ENCODE data around the gene SNTB2.
A peak's percentile ranks its signal among the peaks of the same experiment; 100 is the strongest.
"Not testable (repeated sequence)": the region's sequence is repeated elsewhere in the genome, so short reads cannot be mapped to it uniquely, and the experiment has no call there.

SNTB2 gene

GRCh38 chr16:69239851-69240250, 52.9 kb downstream of the SNTB2 start:
- no peak for DNase-seq

GRCh38 chr16:69240331-69240730, 53.4 kb downstream of the SNTB2 start:
- DNase-seq: no peak

GRCh38 chr16:69241926-69242325, 55.0 kb downstream of the SNTB2 start:
- DNase-seq: no peak

- no peak for DNase-seq
Observed at GRCh38 chr16:69243479-69243878, 56.5 kb downstream of the SNTB2 start.

- DNase-seq: no peak
Observed at GRCh38 chr16:69244336-69244735, 57.4 kb downstream of the SNTB2 start.

- no peak for DNase-seq
Observed at GRCh38 chr16:69250081-69250480, 63.1 kb downstream of the SNTB2 start.

GRCh38 chr16:69253870-69254341, 66.9 kb downstream of the SNTB2 start:
- DNase-seq: no peak

GRCh38 chr16:69259428-69259764, 72.4 kb downstream of the SNTB2 start:
- DNase-seq: not testable (repeated sequence)

- DNase-seq: no peak
Observed at GRCh38 chr16:69260019-69260418, 73.1 kb downstream of the SNTB2 start.

- DNase-seq: no peak
Observed at GRCh38 chr16:69260506-69260905, 73.5 kb downstream of the SNTB2 start.

- DNase-seq: no peak
Observed at GRCh38 chr16:69266334-69267063, 79.5 kb downstream of the SNTB2 start.

GRCh38 chr16:69267633-69268032, 80.7 kb downstream of the SNTB2 start:
- no peak for DNase-seq

GRCh38 chr16:69270395-69270794, 83.4 kb downstream of the SNTB2 start:
- DNase-seq: no peak

- DNase-seq: no peak
Observed at GRCh38 chr16:69270831-69271230, 83.9 kb downstream of the SNTB2 start.

GRCh38 chr16:69273009-69273408, 86.0 kb downstream of the SNTB2 start:
- DNase-seq: no peak

- no peak for DNase-seq
Observed at GRCh38 chr16:69274699-69275235, 87.8 kb downstream of the SNTB2 start.

- DNase-seq: no peak
Observed at GRCh38 chr16:69276148-69277115, 89.5 kb downstream of the SNTB2 start.

- DNase-seq: no peak
Observed at GRCh38 chr16:69277413-69277812, 90.4 kb downstream of the SNTB2 start.

GRCh38 chr16:69283851-69284250, 96.9 kb downstream of the SNTB2 start:
- no peak for DNase-seq

- DNase-seq: no peak
Observed at GRCh38 chr16:69285240-69285639, 98.3 kb downstream of the SNTB2 start.

GRCh38 chr16:69286941-69287713, 100.2 kb downstream of the SNTB2 start:
- peak; percentile 73 for DNase-seq

- DNase-seq: not testable (repeated sequence)
Observed at GRCh38 chr16:69291657-69292056, 104.7 kb downstream of the SNTB2 start.

- no peak for DNase-seq
Observed at GRCh38 chr16:69293401-69293800, 106.4 kb downstream of the SNTB2 start.

All from KG1 (cell line).